OCI-LY1 (cell line): ENCODE measurements around the gene IFT43.

ENCODE experiments used
- H2AFZ ChIP-seq: fragments of 200-600 bp; sonication (generic), shearing (Covaris generic); 2 replicates; pipeline ENCODE4 v1.6.0; 2014; ENCODE audit warnings: antibody characterized with exemption, mild to moderate bottlenecking, low read length
- H3F3A ChIP-seq: fragments of 200-600 bp; sonication (generic), shearing (Covaris generic); 2 replicates; pipeline ENCODE4 v1.6.0; 2014; ENCODE audit warnings: mild to moderate bottlenecking, antibody characterized with exemption, low read length, moderate library complexity; ENCODE audit not compliant: insufficient read depth
- H3K27ac ChIP-seq: fragments of 200-600 bp; sonication (generic); 2 replicates; pipeline ENCODE4 v1.5.1; 2014; ENCODE audit warnings: low read length, mixed run types, mild to moderate bottlenecking, low read depth; ENCODE audit not compliant: poor library complexity, severe bottlenecking
- H3K27me3 ChIP-seq: fragments of 200-600 bp; sonication (generic); 2 replicates; pipeline ENCODE4 v1.6.0; 2014; ENCODE audit warnings: antibody characterized with exemption, mild to moderate bottlenecking, low read length, moderate library complexity; ENCODE audit not compliant: insufficient read depth
- H3K36me3 ChIP-seq: fragments of 200-600 bp; sonication (generic); 2 replicates; pipeline ENCODE4 v1.6.1; 2014; ENCODE audit warnings: mild to moderate bottlenecking, antibody characterized with exemption, low read length, moderate library complexity, mixed read lengths; ENCODE audit not compliant: insufficient read depth
- H3K4me1 ChIP-seq: fragments of 200-600 bp; sonication (generic); 2 replicates; pipeline ENCODE4 v1.5.1; 2014; ENCODE audit warnings: mild to moderate bottlenecking, low read length, moderate library complexity; ENCODE audit not compliant: insufficient read depth, severe bottlenecking
- H3K4me2 ChIP-seq: fragments of 200-600 bp; sonication (generic), shearing (Covaris generic); 2 replicates; pipeline ENCODE4 v1.6.1; 2014; ENCODE audit warnings: low read length
- H3K4me3 ChIP-seq: fragments of 200-600 bp; sonication (generic); 2 replicates; pipeline ENCODE4 v1.5.1; 2014; ENCODE audit warnings: low read length, low read depth, mild to moderate bottlenecking, mixed read lengths; ENCODE audit not compliant: poor library complexity, severe bottlenecking
- H3K79me2 ChIP-seq: fragments of 200-600 bp; shearing (Covaris generic); 2 replicates; pipeline ENCODE4 v1.6.1; 2016; ENCODE audit warnings: mixed run types, low read length, mixed read lengths; ENCODE audit not compliant: insufficient read depth
- H3K9ac ChIP-seq: fragments of 200-600 bp; sonication (generic), shearing (Covaris generic); 2 replicates; pipeline ENCODE4 v1.6.1; 2014; ENCODE audit warnings: mild to moderate bottlenecking, low read length, mixed read lengths
- H3K9me2 ChIP-seq: fragments of 200-600 bp; sonication (generic), shearing (Covaris generic); 2 replicates; pipeline ENCODE4 v1.6.1; 2014; ENCODE audit warnings: low read depth, mild to moderate bottlenecking, low read length, mixed read lengths
- H3K9me3 ChIP-seq: fragments of 200-600 bp; shearing (Covaris generic); 2 replicates; pipeline ENCODE4 v1.6.1; 2014; ENCODE audit warnings: low read length, mixed read lengths
- H4K20me1 ChIP-seq: fragments of 200-600 bp; sonication (generic), shearing (Covaris generic); 2 replicates; pipeline ENCODE4 v1.6.0; 2016; ENCODE audit warnings: mild to moderate bottlenecking, low read length; ENCODE audit not compliant: insufficient read depth
- CTCF ChIP-seq: fragments of 200-600 bp; sonication (generic), shearing (Covaris generic); IDR thresholded peaks from 2 replicates; pipeline ENCODE4 v1.5.1; 2017; ENCODE audit warnings: mild to moderate bottlenecking, antibody characterized with exemption, low read length, moderate library complexity, mixed read lengths
- EZH2 ChIP-seq: fragments of 200-600 bp; sonication (generic), shearing (Covaris generic); IDR thresholded peaks from 2 replicates; pipeline ENCODE4 v1.8.0; 2017; ENCODE audit warnings: borderline replicate concordance, mixed run types, mild to moderate bottlenecking, antibody characterized with exemption, low read length, moderate library complexity, mixed read lengths

Gene IFT43

DNA sequence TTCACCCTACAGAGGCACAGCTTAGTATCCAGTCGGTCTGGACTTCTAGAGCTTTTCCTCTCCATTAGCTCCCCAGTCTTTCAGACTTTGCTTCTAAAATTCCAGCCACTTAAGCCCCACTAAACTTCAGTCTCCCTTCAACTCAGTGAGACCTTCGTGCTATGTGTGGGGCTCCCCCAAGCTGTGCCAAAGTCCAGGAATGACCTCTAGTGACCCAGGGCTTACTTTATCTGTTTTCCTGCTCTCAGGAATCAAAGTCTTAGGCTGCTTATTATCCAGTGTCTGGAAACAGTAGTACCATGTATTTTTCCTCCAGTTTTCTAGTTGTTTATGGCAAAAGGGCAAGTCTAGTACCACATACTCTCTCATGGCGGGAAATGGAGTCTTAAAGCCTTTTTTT is 77.8 kb downstream of the IFT43 start:
- Histone ChIP-seq H3K9me2 (no peaks in the 10 kb centered on the region), H3K9me3 (no peaks in the 10 kb centered on the region; the same call in 1 of the 2 replicates), H3F3A (no peaks in the 10 kb centered on the region), H3K4me2 (no peak overlapping the region), H3K27ac (no peak overlapping the region), H3K79me2 (no peaks in the 10 kb centered on the region), H3K4me1 (no peaks in the 10 kb centered on the region), H3K36me3 (no peaks in the 10 kb centered on the region; the same call in 1 of the 2 replicates), H3K9ac (no peak overlapping the region), H4K20me1 (no peaks in the 10 kb centered on the region), H3K4me3 (no peak overlapping the region), H3K27me3 (no peaks in the 10 kb centered on the region), H2AFZ (no peak overlapping the region)
- TF ChIP-seq CTCF (no peak), EZH2 (no peak)

- no peaks in the 10 kb centered on the region; the same call in 1 of the 2 replicates for H3K36me3 ChIP-seq
Observed at GRCh38 chr14:76065519-76065918, 80.0 kb downstream of the IFT43 start.

GRCh38 chr14:76067536-76067935 is 82.0 kb downstream of the IFT43 start:
- TF ChIP-seq EZH2, result no peak
- no peak for TF ChIP-seq CTCF
- Histone ChIP-seq H3K36me3 (no peaks in the 10 kb centered on the region; the same call in 1 of the 2 replicates), H4K20me1 (no peaks in the 10 kb centered on the region), H3K4me3 (no peak overlapping the region), H3K9ac (no peak overlapping the region), H2AFZ (no peak overlapping the region), H3K79me2 (no peaks in the 10 kb centered on the region), H3K4me2 (no peak overlapping the region), H3K27me3 (no peaks in the 10 kb centered on the region), H3K9me3 (no peaks in the 10 kb centered on the region; the same call in 1 of the 2 replicates), H3F3A (no peaks in the 10 kb centered on the region), H3K4me1 (no peaks in the 10 kb centered on the region), H3K27ac (no peak overlapping the region), H3K9me2 (no peaks in the 10 kb centered on the region)

More at GRCh38 chr14:76065519-76065918, 80.0 kb downstream of the IFT43 start:
- no peak overlapping the region for H3K4me3 ChIP-seq
- no peak overlapping the region for H3K9ac ChIP-seq
- H2AFZ ChIP-seq, result no peak overlapping the region
- H3K9me3 ChIP-seq, result no peaks in the 10 kb centered on the region; the same call in 1 of the 2 replicates
- no peaks in the 10 kb centered on the region for H3F3A ChIP-seq
- H3K79me2 ChIP-seq, result no peaks in the 10 kb centered on the region
- no peaks in the 10 kb centered on the region for H3K27me3 ChIP-seq
- no peak overlapping the region for H3K4me2 ChIP-seq
- no peaks in the 10 kb centered on the region for H4K20me1 ChIP-seq
- no peak for TF ChIP-seq CTCF
- TF ChIP-seq EZH2, result no peak
- H3K9me2 ChIP-seq, result no peaks in the 10 kb centered on the region
- no peak overlapping the region for H3K27ac ChIP-seq
- H3K4me1 ChIP-seq, result no peaks in the 10 kb centered on the region
